ENCODE results near the gene SPTAN1. TPM values are rescaled to one million over a fixed set of nuclear protein-coding genes. Genes with fewer than 3 reads are reported as not detected.

SPTAN1 gene
- total RNA-seq, 1 experiment from 2014 or later: 111 TPM

DNA sequence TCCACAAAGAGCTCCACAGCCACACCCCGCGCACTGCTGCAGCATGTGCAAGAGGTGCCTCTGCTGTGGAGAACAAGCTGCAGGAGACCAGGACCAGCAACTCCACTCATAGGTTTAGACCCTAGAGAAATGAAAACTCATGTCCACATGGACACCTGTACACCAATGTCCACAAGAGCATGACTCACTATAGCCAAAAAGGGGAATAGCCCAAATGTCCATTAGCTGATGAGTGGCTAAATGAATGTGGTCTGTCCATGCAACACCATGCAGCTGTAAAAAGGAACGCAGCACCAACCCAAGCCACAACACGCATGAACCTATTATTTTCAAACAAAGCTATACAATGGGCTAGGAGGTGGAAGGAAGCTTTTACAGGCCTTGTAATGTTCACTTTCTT, 86.2 kb downstream of the SPTAN1 start:
- Histone ChIP-seq H3K4me1 (ENCODE audit: control insufficient read depth in 1 of 2, insufficient read depth in 2 of 2, low read length in 2 of 2) (peaks cover 28 to 48% of the 10 kb centered on the region in 2 experiments), H3K4me3 (replicated peaks in 1 of 2; ENCODE audit: low read depth in 1 of 2, low read length in 2 of 2) (no peak overlapping the region), H3K36me3 (ENCODE audit: control insufficient read depth in 1 of 2, insufficient read depth in 2 of 2, low read length in 2 of 2) (peaks cover 2 to 27% of the 10 kb centered on the region in 2 experiments; a peak in 3 of 4 replicates), H3K27ac (ENCODE audit: low read depth, low read length) (peak overlapping the region; percentile 4; the same call in 1 of the 2 replicates), H3K9me3 (ENCODE audit: control insufficient read depth in 1 of 2, insufficient read depth in 1 of 2, low read depth in 1 of 2, low read length in 2 of 2) (no peaks in the 10 kb centered on the region), H3K27me3 (ENCODE audit: insufficient read depth, low read length) (no peaks in the 10 kb centered on the region), H4K20me1 (ENCODE audit: insufficient read depth) (no peaks in the 10 kb centered on the region), H3K9ac (ENCODE audit: low read length) (no peak overlapping the region), H3K9me2 (ENCODE audit: insufficient read depth) (no peaks in the 10 kb centered on the region), H2AFZ (ENCODE audit: low read depth, low read length, poor library complexity, severe bottlenecking) (no peak overlapping the region), H3K79me2 (ENCODE audit: insufficient read depth, low read length) (peaks cover 63% of the 10 kb centered on the region), H3K4me2 (ENCODE audit: low read length) (0 out of 2 replicates have a peak overlapping the region, but pooled peaks have one; percentile 1)
- ATAC-seq: no peak
- ChIA-PET CTCF (interaction anchor here (1.7 kb wide), 1 partner anchor 10 kb away, joined by 5 read pairs; no protein-coding TSS in a partner anchor), RAD21 (ENCODE audit: low non-redundant PET in 1 of 2, low total read pairs in 2 of 2, uncharacterized antibody in 2 of 2, unreplicated experiment in 2 of 2) (interaction anchor here in 1 of 2 experiments (0.5 kb wide), 1 partner anchor 348 kb away, joined by 4 read pairs; no protein-coding TSS in a partner anchor), POLR2A (interaction anchor here (0.7 to 2.3 kb wide), 2 partner anchors 17 to 182 kb away, joined by 3 to 7 read pairs; no protein-coding TSS in a partner anchor)
- no peak for TF ChIP-seq SIN3A (IDR thresholded peaks at IDR 0.05; ENCODE audit: low read depth)
- TF ChIP-seq JUND (IDR thresholded peaks at IDR 0.05): no peak
- no peak for TF ChIP-seq EZH2phosphoT487 (IDR thresholded peaks at IDR 0.05; ENCODE audit: borderline replicate concordance)
- no peak for TF ChIP-seq EZH2 (IDR thresholded peaks at IDR 0.05)
- TF ChIP-seq SRF (IDR thresholded peaks at IDR 0.05; ENCODE audit: low read depth): no peak
- TF ChIP-seq SP1 (IDR thresholded peaks at IDR 0.05; ENCODE audit: low read depth): no peak
- TF ChIP-seq FOSL1 (IDR thresholded peaks at IDR 0.05; ENCODE audit: low read depth): no peak
- TF ChIP-seq, protein P1, sequence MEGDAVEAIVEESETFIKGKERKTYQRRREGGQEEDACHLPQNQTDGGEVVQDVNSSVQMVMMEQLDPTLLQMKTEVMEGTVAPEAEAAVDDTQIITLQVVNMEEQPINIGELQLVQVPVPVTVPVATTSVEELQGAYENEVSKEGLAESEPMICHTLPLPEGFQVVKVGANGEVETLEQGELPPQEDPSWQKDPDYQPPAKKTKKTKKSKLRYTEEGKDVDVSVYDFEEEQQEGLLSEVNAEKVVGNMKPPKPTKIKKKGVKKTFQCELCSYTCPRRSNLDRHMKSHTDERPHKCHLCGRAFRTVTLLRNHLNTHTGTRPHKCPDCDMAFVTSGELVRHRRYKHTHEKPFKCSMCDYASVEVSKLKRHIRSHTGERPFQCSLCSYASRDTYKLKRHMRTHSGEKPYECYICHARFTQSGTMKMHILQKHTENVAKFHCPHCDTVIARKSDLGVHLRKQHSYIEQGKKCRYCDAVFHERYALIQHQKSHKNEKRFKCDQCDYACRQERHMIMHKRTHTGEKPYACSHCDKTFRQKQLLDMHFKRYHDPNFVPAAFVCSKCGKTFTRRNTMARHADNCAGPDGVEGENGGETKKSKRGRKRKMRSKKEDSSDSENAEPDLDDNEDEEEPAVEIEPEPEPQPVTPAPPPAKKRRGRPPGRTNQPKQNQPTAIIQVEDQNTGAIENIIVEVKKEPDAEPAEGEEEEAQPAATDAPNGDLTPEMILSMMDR (IDR thresholded peaks at IDR 0.05 in 2 of 3, conservative IDR thresholded peaks at IDR 0.05 in 1 of 3; ENCODE audit: borderline replicate concordance in 1 of 3, insufficient read depth in 1 of 3, low read depth in 2 of 3, low read length in 2 of 3): no peak
- TF ChIP-seq, protein P2, sequence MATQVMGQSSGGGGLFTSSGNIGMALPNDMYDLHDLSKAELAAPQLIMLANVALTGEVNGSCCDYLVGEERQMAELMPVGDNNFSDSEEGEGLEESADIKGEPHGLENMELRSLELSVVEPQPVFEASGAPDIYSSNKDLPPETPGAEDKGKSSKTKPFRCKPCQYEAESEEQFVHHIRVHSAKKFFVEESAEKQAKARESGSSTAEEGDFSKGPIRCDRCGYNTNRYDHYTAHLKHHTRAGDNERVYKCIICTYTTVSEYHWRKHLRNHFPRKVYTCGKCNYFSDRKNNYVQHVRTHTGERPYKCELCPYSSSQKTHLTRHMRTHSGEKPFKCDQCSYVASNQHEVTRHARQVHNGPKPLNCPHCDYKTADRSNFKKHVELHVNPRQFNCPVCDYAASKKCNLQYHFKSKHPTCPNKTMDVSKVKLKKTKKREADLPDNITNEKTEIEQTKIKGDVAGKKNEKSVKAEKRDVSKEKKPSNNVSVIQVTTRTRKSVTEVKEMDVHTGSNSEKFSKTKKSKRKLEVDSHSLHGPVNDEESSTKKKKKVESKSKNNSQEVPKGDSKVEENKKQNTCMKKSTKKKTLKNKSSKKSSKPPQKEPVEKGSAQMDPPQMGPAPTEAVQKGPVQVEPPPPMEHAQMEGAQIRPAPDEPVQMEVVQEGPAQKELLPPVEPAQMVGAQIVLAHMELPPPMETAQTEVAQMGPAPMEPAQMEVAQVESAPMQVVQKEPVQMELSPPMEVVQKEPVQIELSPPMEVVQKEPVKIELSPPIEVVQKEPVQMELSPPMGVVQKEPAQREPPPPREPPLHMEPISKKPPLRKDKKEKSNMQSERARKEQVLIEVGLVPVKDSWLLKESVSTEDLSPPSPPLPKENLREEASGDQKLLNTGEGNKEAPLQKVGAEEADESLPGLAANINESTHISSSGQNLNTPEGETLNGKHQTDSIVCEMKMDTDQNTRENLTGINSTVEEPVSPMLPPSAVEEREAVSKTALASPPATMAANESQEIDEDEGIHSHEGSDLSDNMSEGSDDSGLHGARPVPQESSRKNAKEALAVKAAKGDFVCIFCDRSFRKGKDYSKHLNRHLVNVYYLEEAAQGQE (IDR thresholded peaks at IDR 0.05; ENCODE audit: low read depth): no peak
- TF ChIP-seq RAD21 (IDR thresholded peaks at IDR 0.05; ENCODE audit: low read depth): no peak
- TF ChIP-seq EGR1 (IDR thresholded peaks at IDR 0.05; ENCODE audit: low read depth): no peak
- TF ChIP-seq YY1 (IDR thresholded peaks at IDR 0.05; ENCODE audit: extremely low read depth, insufficient replicate concordance, low read depth, low read length): no peak
- no peak for TF ChIP-seq ELF1 (IDR thresholded peaks at IDR 0.05; ENCODE audit: borderline replicate concordance, low read depth)
- TF ChIP-seq, protein P3, sequence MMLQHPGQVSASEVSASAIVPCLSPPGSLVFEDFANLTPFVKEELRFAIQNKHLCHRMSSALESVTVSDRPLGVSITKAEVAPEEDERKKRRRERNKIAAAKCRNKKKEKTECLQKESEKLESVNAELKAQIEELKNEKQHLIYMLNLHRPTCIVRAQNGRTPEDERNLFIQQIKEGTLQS (IDR thresholded peaks at IDR 0.05): no peak
- TF ChIP-seq POLR2A (IDR thresholded peaks at IDR 0.05; ENCODE audit: borderline replicate concordance, extremely low read depth, insufficient read depth, insufficient read length): no peak
- no peak for TF ChIP-seq ZFX (IDR thresholded peaks at IDR 0.05)
- no peak for TF ChIP-seq POLR2AphosphoS5 (IDR thresholded peaks at IDR 0.05; ENCODE audit: low read depth, low read length)
- no peak for TF ChIP-seq TCF7L2 (IDR thresholded peaks at IDR 0.05; ENCODE audit: borderline replicate concordance, extremely low read depth, insufficient read depth, insufficient read length)
- TF ChIP-seq, protein P4, sequence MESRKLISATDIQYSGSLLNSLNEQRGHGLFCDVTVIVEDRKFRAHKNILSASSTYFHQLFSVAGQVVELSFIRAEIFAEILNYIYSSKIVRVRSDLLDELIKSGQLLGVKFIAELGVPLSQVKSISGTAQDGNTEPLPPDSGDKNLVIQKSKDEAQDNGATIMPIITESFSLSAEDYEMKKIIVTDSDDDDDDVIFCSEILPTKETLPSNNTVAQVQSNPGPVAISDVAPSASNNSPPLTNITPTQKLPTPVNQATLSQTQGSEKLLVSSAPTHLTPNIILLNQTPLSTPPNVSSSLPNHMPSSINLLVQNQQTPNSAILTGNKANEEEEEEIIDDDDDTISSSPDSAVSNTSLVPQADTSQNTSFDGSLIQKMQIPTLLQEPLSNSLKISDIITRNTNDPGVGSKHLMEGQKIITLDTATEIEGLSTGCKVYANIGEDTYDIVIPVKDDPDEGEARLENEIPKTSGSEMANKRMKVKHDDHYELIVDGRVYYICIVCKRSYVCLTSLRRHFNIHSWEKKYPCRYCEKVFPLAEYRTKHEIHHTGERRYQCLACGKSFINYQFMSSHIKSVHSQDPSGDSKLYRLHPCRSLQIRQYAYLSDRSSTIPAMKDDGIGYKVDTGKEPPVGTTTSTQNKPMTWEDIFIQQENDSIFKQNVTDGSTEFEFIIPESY (IDR thresholded peaks at IDR 0.05; ENCODE audit: extremely low read depth, insufficient replicate concordance, low read length): no peak
- no peak for TF ChIP-seq CBX3 (IDR thresholded peaks at IDR 0.05; ENCODE audit: low read depth)
- intact Hi-C loops (cut with micrococcal nuclease): loop anchor here (5.0 kb wide), 2 partner anchors 244 to 341 kb away; partner anchors contain the start of genes KYAT1 and LRRC8A
- no peak for DNase-seq (ENCODE audit: low read depth, low spot score)
- BruUV-seq (replicated peaks): no TSS peak
